Measurements from ENCODE around the gene TMEM201.
A peak's percentile ranks its signal among the peaks of the same experiment; 100 is the strongest.

TMEM201 gene

DNA sequence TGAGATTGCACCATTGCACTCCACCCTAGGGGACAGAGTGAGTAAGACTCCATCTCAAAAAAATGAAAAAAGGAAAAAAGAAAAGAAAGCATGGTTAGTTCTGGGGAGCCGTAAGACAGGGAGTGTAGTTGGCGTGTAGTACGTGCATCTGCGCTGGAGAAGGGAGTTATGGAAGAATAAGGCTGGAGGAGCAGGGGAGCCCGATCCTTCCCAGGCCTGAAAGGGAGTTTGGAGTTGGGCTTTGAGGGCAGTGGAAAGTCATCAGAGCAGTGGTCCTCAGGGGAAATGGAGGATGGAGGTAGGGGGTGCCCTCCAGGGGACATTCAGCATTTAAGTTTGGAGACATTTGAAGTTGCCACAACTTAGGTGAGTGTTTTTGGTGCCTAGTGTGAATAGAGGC is 11.3 kb upstream of the TMEM201 start:
- no peak for DNase-seq (ENCODE audit: low read depth in 1 of 2, low spot score in 1 of 2)

DNA sequence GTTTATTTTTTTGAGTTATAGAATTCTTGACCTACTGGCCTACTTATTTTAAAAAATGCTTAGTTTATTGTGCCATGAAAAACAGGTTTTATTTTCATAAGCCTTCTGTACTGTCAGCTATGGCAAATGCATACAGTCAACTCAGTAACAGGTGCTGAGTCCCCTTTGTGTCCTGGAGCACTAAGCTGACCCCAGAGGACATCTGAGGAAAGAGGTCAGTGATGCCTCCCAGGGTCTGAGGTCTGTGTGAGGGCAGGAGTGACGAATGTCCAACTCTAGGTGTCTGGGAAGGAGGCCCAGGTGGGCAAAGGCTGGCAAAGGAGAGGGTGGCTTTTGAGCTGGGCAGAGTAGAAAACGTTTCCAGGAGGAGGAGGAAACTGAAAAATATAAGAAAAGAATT is 7.8 kb upstream of the TMEM201 start:
- DNase-seq (ENCODE audit: low read depth in 1 of 2, low spot score in 1 of 2), result no peak

DNA sequence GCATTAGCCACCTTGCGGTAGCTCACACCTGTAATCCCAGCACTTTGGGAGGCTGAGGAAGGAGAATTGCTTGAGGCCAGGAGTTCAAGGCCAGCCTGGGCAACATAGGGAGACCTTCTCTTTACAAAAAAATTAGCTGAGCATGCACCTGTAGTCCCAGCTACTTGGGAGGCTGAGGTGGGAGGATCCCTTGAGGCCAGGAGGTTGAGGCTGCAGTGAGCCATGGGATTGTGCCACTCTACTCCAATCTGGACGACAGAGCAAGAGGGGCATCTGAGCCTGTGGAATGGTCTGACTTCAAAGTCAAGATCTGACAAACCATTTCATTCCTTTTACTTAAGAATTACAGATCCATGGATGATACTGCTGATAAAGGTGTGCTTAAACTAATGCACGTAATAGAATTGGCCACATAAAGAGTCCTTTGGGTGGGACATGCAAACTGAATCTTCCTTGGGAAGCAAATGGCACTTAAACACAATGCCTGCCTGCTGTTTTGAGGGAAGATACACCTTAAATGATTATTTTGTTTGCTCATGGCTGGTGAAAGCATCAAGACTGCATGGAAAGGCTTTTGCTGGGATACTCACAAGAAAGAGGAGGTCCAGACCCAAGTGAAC is 2.5 kb upstream of the TMEM201 start:
- no peak for DNase-seq (ENCODE audit: low read depth in 1 of 2, low spot score in 1 of 2)

DNA sequence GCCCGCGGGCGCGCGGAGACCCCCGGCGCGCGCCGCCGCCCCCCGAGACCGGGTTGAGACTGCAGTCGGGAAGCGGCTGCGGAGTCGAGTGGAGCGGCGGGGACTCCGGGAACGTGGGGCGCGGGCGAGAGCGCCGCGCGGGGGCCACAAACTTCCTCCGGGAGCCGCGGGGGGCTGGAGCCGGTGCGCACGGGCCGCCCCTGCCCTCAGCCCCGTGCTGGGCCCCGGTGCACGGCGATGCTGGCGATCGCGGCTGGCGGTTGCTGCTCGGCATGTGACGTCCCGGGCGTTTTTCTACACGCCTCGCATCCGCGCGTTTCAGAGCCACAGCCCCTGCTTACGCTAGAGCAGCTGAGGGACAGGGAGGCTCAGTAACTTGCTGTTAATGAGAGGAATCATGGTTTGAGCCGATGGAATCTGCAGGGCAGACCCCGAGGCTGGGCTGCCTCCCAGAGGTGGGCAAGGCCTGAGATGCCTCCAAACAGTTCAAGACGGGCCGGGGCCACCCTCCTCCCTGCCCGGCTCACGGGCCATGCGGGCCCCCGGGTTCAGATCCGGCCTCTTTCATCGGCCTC is 520 bp downstream of the TMEM201 start:
- DNase-seq (ENCODE audit: low read depth in 1 of 2, low spot score in 1 of 2), result peak in 1 of 2 donors; percentile 20

DNA sequence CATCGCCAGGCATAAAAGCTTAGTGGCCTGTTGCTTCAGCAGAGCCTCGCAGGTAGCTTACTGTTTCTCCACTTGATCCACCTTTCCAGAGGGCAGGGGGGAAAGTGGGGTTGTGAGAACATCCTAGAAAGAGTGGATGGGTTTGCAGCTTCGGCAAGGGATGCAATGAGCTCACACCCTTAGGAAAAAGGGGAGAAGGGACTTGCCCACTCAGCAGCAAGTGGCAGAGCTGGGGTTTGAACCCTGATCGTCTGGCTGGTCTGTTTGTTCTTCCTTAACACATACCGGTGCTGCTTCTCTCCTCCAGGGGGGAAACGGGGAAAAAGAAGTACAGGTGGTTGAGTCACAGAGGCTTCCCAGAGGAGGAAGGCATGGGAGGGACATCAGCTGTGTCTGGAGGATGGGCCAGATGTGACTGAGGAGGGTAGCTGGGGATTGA is 1.0 kb downstream of the TMEM201 start:
- no peak for DNase-seq (ENCODE audit: low read depth in 1 of 2, low spot score in 1 of 2)

DNA sequence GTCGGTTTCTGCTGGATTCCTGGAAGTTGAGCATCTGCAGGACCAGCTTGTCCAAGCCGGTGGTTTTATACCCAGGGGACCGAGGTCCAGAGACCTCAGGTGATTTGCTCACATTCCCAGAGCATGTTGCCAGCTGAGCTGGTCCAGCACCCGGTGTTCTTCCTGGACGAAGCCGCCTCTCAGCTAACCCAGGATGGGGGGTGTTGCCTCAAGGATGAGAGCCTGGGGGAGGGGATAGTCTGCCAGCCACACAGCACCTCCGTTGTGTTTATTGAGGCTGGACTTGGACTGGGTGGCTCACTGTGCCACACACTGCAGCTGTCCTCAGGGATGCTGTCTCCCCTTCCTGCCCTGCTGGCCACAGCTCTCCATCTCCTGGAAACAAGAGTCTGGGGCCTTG is 1.5 kb downstream of the TMEM201 start:
- DNase-seq (ENCODE audit: low read depth in 1 of 2, low spot score in 1 of 2), result no peak

DNA sequence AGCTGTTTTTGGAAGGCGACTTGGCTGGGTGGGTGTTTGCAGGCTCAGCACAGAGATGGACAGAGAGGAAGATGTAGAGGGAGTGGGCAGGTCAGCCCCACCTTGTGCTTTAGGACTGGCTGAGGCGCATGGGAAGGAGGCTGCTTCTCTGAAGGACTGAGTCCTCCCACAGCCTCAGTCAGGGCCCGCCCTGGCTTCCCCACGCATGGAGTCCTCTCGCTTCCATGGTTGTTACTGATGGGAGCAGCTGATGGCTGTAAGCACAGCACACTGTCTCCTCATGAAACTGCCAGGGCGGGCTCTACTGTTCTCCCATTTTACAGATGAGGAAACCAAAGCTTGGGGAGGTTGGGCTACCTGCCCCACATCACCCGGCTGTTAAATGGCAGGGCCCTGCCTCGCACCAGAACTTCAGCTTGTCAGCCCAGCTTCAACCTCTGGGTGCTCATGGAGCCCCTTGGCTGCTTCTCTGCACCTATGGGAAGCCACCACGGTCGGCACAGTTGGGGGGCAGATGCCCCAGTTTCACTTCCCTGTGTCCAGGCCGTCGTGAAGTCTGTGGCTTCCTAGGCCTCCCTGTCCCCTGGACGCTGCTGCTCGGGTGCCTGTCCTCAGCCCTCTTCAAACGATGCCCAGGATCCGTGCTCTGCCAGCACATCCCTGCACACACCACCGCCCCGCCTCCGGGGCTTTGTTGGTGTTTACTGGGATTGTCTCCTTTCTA is 2.4 kb downstream of the TMEM201 start:
- DNase-seq (ENCODE audit: low read depth in 1 of 2, low spot score in 1 of 2), result no peak

DNA sequence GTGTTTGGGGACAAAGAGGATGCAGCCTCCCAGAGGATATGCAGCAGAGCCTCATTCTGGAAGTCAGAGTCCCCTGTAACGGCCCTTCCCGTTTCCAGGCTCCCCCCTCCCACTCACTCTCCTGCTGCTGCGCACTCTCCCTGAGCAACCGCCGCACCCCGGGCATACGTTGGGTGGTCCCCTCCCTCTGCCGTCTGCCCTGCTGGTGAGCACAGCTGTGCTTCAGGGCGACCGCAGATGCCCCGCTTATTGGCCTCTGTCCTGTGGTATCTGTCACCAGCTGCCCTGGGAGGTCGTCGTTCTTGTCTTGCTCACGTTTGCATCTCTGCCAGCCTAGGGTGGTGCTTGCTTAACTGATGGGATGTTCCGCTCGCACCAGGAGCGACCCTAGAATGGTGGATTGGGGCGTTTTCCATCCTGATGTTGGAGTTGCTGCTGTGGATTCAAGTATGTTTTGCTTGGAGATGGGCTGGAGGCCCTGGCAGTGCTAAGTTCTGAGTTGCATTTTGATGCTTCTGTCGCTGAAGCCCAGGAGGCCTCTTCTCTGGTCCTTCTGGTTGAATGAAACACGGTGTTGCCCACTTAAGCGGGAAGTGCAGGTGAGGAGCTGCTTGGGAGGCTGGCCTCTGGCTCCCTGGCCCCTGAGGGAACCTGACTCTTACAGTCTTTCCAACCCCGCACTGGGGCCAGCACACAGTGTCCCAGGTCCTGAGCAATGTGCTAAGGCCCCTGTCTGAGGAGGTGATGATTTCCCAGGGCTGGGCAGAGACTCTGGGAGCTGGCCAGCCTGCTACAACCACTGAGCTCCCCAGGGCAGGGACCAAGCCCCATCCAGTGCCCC is 3.2 kb downstream of the TMEM201 start:
- DNase-seq (ENCODE audit: low read depth in 1 of 2, low spot score in 1 of 2), result no peak

DNA sequence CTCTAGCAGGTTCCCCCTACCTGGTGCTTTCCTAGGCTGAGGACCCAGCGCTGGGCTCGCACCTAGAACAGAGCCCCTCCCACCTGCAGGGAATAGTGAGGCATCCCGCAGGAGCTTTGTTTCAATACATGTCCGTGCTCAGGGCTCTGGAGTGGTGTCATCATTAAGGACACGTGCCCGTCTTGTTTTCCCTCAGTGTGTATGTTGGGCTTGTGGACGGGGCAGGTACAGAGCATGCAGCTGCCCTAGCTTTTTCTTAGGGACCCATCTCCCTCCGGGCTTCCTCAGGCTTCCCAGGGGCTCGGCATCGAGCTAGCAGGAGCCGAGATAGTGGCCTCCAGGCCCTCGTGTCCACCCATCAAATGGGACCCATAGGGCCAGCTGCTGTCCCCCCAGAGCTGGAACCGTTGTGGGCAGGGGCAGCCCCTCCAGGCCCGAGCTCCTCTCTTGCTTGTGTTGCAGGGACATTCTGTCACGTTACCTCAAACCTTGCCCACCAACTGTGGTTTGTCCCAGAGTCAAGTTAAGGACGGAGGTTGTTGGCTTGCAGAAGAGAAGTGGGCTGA is 3.9 kb downstream of the TMEM201 start:
- no peak for DNase-seq (ENCODE audit: low read depth in 1 of 2, low spot score in 1 of 2)

DNA sequence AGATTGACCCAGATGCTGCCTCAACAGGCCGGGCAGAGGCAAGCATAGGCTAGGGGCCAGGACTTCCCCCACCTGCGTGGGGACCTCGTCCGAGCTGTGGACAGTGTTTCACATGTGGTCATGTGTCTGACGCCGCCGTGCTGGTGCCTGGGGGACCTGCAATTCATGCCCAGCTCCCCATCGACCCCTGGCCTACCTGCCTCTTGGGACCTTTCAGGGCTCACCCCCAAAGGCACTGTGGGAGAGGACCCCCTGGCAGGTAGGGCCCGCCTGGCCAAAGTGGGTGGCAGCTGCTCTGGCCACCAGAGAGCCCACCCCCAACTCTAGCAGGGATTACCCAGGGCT is 4.4 kb downstream of the TMEM201 start:
- DNase-seq (ENCODE audit: low read depth in 1 of 2, low spot score in 1 of 2), result no peak

DNA sequence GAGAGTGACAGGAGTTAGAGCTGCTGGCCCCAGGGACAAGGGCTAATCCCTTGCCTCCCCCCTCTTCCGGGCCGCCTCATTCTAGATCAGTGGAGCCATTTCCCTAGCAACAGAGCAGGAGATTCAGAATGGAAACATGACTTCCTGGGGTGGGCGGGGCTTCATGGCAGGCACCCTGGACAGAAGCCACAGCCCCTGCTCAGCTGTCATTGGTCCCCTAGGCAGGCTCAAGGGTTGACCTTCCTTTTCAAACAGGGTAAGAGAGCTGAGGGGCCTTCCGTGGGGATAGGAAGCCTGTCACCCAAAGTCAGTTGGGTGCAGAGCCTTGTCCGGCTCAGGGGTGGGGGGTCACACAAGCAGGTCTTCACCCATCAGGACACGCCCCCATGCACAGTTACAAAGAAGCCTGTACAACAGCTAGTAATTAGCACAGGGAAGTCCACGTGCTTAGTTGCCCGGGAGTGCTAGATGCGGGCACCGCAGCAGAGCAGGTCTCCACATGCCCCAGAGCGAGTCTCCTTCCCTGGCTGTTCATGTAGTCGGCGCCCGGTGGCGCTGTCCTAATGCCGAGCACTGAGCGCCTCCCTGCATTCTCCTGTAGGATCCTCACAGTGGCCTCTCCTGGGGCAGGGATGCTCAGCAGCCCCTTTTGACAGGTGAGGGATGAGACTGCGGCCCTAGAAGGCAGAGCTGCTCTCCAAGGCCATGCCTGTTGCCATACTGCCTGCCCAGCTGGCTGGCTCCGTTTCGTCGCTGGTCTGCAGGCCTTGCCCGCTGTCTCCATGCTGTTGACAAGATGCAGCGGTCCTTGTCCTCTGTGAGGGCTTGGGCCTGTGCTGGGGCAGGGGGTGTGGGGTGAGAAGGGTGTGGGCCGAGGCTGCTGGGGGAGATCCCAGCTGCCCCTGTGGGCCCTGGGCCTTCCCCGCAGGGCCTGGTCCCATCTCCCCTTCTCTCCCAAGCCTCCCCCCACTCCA is 5.1 kb downstream of the TMEM201 start:
- no peak for DNase-seq (ENCODE audit: low read depth in 1 of 2, low spot score in 1 of 2)

DNA sequence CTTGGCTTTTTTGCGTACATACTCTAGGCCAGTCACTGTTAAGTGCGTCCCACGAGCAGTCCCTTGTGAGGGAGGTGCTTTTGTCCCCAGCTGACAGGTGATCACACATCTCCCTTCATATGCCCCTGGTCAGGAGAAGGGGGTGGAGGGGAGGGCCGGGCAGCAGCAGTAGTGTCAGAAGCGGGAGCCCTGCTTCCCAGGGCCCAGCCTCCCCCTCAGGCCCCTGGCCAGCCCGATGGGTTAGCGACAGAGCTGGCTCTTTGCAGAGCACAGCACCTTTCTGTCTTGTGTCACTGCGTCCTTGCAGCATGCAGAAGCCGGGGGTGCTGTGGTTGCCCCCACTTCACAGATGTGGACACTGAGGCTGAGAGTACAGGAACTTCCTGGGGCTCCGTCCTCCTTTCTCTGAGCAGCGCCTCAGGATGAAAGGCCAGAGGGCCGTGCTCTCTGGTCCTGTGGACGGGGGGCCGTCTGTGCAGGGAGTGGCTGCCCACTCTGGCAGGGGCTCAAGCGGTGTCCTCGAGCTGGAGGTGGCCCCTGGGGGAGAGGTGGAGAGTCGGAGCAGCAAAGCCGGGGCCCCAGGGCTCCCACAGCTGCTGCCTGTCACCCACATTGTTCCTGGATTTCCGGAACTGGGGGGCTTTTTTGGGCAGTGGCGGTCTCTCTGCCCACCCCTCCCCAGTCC is 5.9 kb downstream of the TMEM201 start:
- no peak for DNase-seq (ENCODE audit: low read depth in 1 of 2, low spot score in 1 of 2)

DNA sequence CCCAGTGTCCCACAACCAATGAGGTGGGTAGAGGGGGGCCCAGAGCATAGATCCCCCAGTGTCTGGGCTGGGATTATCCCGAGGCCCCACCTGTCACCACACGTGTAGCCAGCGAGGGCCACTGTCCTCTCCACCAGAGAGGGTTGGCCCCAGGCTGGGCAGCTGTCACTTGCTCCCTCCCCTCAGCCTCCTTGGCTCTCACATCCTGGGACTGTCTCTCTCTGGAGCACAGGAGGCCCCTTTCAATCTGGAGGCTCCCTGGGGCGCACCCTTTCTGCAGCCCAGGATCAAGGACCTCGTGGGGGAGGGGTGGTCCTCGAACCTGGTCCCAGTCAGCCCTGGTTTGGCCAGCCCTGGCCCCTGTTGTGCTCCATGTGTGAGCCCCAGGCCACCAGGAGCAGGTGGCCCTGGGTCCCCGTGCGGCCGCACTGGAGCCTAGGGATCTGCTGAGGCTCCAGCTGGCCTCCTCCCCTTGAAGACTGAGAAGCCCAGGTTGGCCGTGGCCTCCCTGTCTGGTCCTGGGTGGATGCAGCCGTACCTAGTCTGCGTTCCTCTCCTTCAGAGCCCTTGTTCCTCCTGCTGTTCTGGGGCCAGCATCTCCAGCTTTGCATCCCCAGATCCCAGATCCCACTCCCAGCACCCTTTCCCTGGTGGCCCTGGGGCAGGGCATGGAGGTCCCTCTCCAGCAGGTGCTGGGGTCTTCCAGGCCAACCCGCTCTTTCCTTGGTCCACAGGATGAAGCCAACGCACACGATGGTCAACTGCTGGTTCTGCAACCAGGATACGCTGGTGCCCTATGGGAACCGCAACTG is 6.7 kb downstream of the TMEM201 start:
- DNase-seq (ENCODE audit: low read depth in 1 of 2, low spot score in 1 of 2), result no peak

DNA sequence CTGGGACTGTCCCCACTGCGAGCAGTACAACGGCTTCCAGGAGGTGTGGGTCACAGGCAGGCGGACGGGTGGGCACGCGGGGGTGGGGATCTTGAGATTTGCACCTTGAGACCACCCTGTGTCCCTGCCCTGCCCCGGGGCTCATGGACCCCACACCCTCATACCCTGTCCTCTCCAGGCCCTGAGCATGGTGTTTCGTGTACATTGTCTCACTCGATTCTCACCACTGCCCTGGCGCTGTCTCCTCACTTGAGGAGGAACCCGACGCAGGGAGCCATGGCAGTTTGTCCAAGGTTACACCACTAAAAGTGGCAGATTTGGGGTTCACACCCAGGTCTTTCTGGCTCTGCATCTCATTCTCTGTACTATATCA is 7.2 kb downstream of the TMEM201 start:
- no peak for DNase-seq (ENCODE audit: low read depth in 1 of 2, low spot score in 1 of 2)

DNA sequence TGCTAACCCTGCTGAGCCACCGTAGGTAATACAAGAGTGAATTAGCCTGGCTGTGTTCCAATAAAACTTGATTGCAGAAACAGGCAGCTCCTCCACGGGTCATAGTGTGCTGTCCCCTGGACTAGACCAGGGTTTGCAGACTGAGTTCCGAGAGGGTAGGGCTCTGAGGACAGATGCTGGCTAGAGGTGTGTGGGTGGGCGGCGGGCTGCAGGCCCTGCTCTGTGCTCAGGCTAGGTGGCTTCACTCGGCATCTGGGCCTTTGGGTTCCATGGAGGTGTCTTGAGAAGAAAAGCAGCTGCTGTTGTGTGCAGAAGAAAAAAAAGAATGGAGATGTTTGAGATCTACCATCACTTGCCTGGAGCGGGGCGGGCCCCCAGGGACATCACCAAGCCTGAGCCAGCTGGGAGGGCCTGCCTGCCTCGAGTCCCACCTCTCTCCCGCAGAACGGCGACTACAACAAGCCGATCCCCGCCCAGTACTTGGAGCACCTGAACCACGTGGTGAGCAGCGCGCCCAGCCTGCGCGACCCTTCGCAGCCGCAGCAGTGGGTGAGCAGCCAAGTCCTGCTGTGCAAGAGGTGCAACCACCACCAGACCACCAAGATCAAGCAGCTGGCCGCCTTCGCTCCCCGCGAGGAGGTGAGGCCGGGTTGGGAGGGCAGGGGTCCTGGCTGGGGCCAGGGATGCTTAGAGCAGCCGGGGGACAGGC is 7.9 kb downstream of the TMEM201 start:
- no peak for DNase-seq (ENCODE audit: low read depth in 1 of 2, low spot score in 1 of 2)

DNA sequence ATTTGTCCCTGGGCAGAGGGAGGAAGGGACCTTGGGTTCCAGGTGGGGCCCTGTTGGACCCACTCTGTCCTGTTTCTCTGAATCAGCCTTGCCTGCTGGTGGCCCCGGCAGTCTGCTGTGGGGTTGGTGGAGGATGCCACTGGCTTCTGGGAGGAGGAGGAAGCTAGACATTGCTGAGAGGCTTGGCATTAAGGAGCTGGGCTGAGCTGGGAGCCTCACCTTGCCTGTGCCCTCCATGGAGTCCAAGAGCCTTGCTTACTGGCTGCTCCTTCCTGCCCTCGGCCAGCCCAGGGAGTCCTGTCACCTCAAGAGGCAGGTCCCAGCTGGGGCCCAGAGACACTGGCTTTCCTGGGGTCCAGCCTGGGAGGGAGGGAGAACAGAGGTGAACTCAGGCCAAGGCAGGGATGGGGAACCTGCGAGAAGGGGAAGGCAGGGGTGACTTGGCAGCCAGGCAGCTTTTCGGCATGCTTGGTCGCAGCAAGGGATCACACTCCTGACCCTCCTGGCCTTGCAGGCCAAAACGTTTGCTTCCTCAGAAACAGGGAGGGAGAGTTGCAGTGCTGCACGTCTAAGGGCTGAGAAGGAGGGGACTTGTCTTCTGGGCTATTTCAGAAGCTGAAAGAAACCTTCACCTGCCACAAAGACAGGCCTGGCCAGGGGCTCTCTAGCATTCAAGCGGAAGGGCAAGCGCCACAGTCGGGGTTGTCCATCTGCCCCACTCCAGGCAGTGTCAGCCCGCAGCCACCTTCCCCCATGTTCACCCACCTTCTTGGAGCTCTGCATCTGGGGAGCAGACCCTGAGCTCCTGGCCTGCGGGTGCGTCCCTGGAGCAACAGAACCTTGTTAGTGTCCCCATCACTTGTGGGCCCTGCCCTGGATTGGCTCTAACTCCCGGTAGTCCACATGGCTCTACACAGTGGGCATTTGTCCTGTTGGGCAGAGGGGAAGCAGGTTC is 8.9 kb downstream of the TMEM201 start:
- DNase-seq (ENCODE audit: low read depth in 1 of 2, low spot score in 1 of 2), result no peak

DNA sequence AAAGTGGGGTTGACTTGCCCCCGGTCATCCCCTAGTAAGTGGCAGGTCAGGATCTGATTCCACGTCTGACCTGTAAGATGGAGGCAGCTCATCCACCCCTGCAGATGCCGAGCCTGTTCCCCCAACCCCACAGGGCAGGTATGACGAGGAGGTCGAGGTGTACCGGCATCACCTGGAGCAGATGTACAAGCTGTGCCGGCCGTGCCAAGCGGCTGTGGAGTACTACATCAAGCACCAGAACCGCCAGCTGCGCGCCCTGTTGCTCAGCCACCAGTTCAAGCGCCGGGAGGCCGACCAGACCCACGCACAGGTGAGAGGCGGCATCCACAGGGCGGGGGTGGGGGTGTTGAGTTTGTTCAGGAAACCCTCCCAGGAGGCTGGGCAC is 9.6 kb downstream of the TMEM201 start:
- no peak for DNase-seq (ENCODE audit: low read depth in 1 of 2, low spot score in 1 of 2)
